Stimulated activated memory B cell treated with anti-CD40 and anti-IgM and Interleukin-4, amounts not matched to agents 10 μg/mL and 1 μg/mL and 100 μg/mL, for 72 hours (primary cell): ENCODE results near the gene PYCARD.
A peak's percentile ranks its signal among the peaks of the same experiment; 100 is the strongest.

Experiments
- ATAC-seq: fragments of 150-1000 bp; cut with Tn5 transposase; 2 replicates; pipeline ENCODE4 v1.10.0; 2021
- H3K27ac Mint-ChIP-seq: one replicate; pipeline ENCODE4 v1.8.0; 2022; ENCODE audit warnings: mild to moderate bottlenecking, mixed read lengths
- H3K27me3 Mint-ChIP-seq: one replicate; pipeline ENCODE4 v1.8.0; 2022; ENCODE audit warnings: mixed read lengths
- H3K36me3 Mint-ChIP-seq: one replicate; pipeline ENCODE4 v1.8.0; 2022; ENCODE audit warnings: mixed read lengths
- H3K4me1 Mint-ChIP-seq: one replicate; pipeline ENCODE4 v1.8.0; 2022; ENCODE audit warnings: mixed read lengths
- H3K4me3 Mint-ChIP-seq: one replicate; pipeline ENCODE4 v1.8.0; 2022; ENCODE audit warnings: mild to moderate bottlenecking, moderate library complexity, mixed read lengths
- H3K9me3 Mint-ChIP-seq: one replicate; pipeline ENCODE4 v1.8.0; 2022; ENCODE audit warnings: mixed read lengths

Gene PYCARD

GRCh38 chr16:31221357-31222160 is 19.0 kb upstream of the PYCARD start:
- Mint-ChIP-seq H3K4me3 (no peak overlapping the region), H3K4me1 (peaks cover 20% of the 10 kb centered on the region), H3K9me3 (no peaks in the 10 kb centered on the region), H3K27ac (no peak overlapping the region), H3K27me3 (peaks cover 45% of the 10 kb centered on the region), H3K36me3 (no peaks in the 10 kb centered on the region)
- ATAC-seq = no peak

GRCh38 chr16:31219154-31219741 is 16.7 kb upstream of the PYCARD start:
- H3K4me3 Mint-ChIP-seq = no peak overlapping the region
- peaks cover 48% of the 10 kb centered on the region for H3K27me3 Mint-ChIP-seq
- no peak overlapping the region for H3K27ac Mint-ChIP-seq
- no peaks in the 10 kb centered on the region for H3K9me3 Mint-ChIP-seq
- no peaks in the 10 kb centered on the region for H3K36me3 Mint-ChIP-seq
- peaks cover 34% of the 10 kb centered on the region for H3K4me1 Mint-ChIP-seq
- no peak for ATAC-seq

- H3K27ac Mint-ChIP-seq = no peak overlapping the region
- H3K4me1 Mint-ChIP-seq = peaks cover 49% of the 10 kb centered on the region
- ATAC-seq = no peak
- H3K4me3 Mint-ChIP-seq = peak overlapping the region; percentile 78
- peaks cover 48% of the 10 kb centered on the region for H3K27me3 Mint-ChIP-seq
- H3K9me3 Mint-ChIP-seq = no peaks in the 10 kb centered on the region
- no peaks in the 10 kb centered on the region for H3K36me3 Mint-ChIP-seq
These were observed 14.6 kb upstream of the PYCARD start for GRCh38 chr16:31217136-31217530.

- peaks cover 50% of the 10 kb centered on the region for H3K4me1 Mint-ChIP-seq
- no peak within 1 kb of the TSS for H3K27ac Mint-ChIP-seq
- H3K9me3 Mint-ChIP-seq = no peaks in the 10 kb centered on the region
- peaks cover 43% of the 10 kb centered on the region for H3K27me3 Mint-ChIP-seq
- no peaks in the 10 kb centered on the region for H3K36me3 Mint-ChIP-seq
- H3K4me3 Mint-ChIP-seq = peak within 1 kb of the TSS; percentile 78
- peak; percentile 6 for ATAC-seq
These were observed 14.0 kb upstream of the PYCARD start, which contains the start of gene PYDC1 for GRCh38 chr16:31216422-31217135. TSS of gene PYDC1 (minus strand) at chr16:31217135. CDS start at chr16:31217028, 107 bp downstream.

GRCh38 chr16:31215287-31216162 is 13.0 kb upstream of the PYCARD start:
- Mint-ChIP-seq H3K4me1 (peaks cover 52% of the 10 kb centered on the region), H3K27ac (no peak overlapping the region), H3K27me3 (peaks cover 32% of the 10 kb centered on the region), H3K36me3 (no peaks in the 10 kb centered on the region), H3K9me3 (no peaks in the 10 kb centered on the region), H3K4me3 (peak overlapping the region; percentile 78)
- ATAC-seq = peak; percentile 77

GRCh38 chr16:31214708-31215286 is 12.2 kb upstream of the PYCARD start:
- Mint-ChIP-seq H3K9me3 (no peaks in the 10 kb centered on the region), H3K4me1 (peaks cover 52% of the 10 kb centered on the region), H3K36me3 (no peaks in the 10 kb centered on the region), H3K27me3 (peaks cover 30% of the 10 kb centered on the region), H3K27ac (no peak overlapping the region), H3K4me3 (peak overlapping the region; percentile 78)
- peak; percentile 59 for ATAC-seq

GRCh38 chr16:31213877-31214707 is 11.5 kb upstream of the PYCARD start, which contains the start of gene TRIM72:
TSS of gene TRIM72 (plus strand) at chr16:31214119. CDS start at chr16:31214739, 620 bp downstream.
- H3K27ac Mint-ChIP-seq = no peak within 1 kb of the TSS
- peak; percentile 21 for ATAC-seq
- peaks cover 24% of the 10 kb centered on the region for H3K27me3 Mint-ChIP-seq
- no peaks in the 10 kb centered on the region for H3K36me3 Mint-ChIP-seq
- peak within 1 kb of the TSS; percentile 78 for H3K4me3 Mint-ChIP-seq
- no peaks in the 10 kb centered on the region for H3K9me3 Mint-ChIP-seq
- H3K4me1 Mint-ChIP-seq = peaks cover 52% of the 10 kb centered on the region

GRCh38 chr16:31213342-31213741 is 10.8 kb upstream of the PYCARD start:
- no peaks in the 10 kb centered on the region for H3K9me3 Mint-ChIP-seq
- no peak for ATAC-seq
- no peak overlapping the region for H3K27ac Mint-ChIP-seq
- peak overlapping the region; percentile 21 for H3K4me3 Mint-ChIP-seq
- no peaks in the 10 kb centered on the region for H3K36me3 Mint-ChIP-seq
- H3K4me1 Mint-ChIP-seq = peaks cover 53% of the 10 kb centered on the region
- peaks cover 16% of the 10 kb centered on the region for H3K27me3 Mint-ChIP-seq

- Mint-ChIP-seq H3K9me3 (peaks cover 6% of the 10 kb centered on the region), H3K4me1 (peaks cover 45% of the 10 kb centered on the region), H3K27me3 (no peaks in the 10 kb centered on the region), H3K27ac (peak overlapping the region; percentile 69), H3K36me3 (no peaks in the 10 kb centered on the region), H3K4me3 (no peak overlapping the region)
- no peak for ATAC-seq
These were observed 4.2 kb upstream of the PYCARD start for GRCh38 chr16:31206776-31207175.

- Mint-ChIP-seq H3K27ac (peak overlapping the region; percentile 91), H3K4me3 (no peak overlapping the region), H3K27me3 (no peaks in the 10 kb centered on the region), H3K9me3 (peaks cover 6% of the 10 kb centered on the region), H3K36me3 (no peaks in the 10 kb centered on the region), H3K4me1 (peaks cover 53% of the 10 kb centered on the region)
- no peak for ATAC-seq
These were observed 2.5 kb upstream of the PYCARD start for GRCh38 chr16:31204871-31205666.

GRCh38 chr16:31201582-31202413 is 762 bp downstream of the PYCARD start:
- H3K36me3 Mint-ChIP-seq = peaks cover 7% of the 10 kb centered on the region
- peaks cover 66% of the 10 kb centered on the region for H3K4me1 Mint-ChIP-seq
- peak overlapping the region; percentile 88 for H3K4me3 Mint-ChIP-seq
- H3K27me3 Mint-ChIP-seq = no peaks in the 10 kb centered on the region
- peak overlapping the region; percentile 91 for H3K27ac Mint-ChIP-seq
- ATAC-seq = peak; percentile 84
- H3K9me3 Mint-ChIP-seq = peaks cover 6% of the 10 kb centered on the region

- peaks cover 5% of the 10 kb centered on the region for H3K9me3 Mint-ChIP-seq
- peaks cover 63% of the 10 kb centered on the region for H3K4me1 Mint-ChIP-seq
- no peaks in the 10 kb centered on the region for H3K27me3 Mint-ChIP-seq
- peak overlapping the region; percentile 88 for H3K4me3 Mint-ChIP-seq
- peak overlapping the region; percentile 91 for H3K27ac Mint-ChIP-seq
- peaks cover 10% of the 10 kb centered on the region for H3K36me3 Mint-ChIP-seq
- peak; percentile 61 for ATAC-seq
These were observed 1.6 kb downstream of the PYCARD start for GRCh38 chr16:31200821-31201568.
